ENCODE measurements around the gene ACAA2.

ACAA2 gene, protein sequence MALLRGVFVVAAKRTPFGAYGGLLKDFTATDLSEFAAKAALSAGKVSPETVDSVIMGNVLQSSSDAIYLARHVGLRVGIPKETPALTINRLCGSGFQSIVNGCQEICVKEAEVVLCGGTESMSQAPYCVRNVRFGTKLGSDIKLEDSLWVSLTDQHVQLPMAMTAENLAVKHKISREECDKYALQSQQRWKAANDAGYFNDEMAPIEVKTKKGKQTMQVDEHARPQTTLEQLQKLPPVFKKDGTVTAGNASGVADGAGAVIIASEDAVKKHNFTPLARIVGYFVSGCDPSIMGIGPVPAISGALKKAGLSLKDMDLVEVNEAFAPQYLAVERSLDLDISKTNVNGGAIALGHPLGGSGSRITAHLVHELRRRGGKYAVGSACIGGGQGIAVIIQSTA

DNA sequence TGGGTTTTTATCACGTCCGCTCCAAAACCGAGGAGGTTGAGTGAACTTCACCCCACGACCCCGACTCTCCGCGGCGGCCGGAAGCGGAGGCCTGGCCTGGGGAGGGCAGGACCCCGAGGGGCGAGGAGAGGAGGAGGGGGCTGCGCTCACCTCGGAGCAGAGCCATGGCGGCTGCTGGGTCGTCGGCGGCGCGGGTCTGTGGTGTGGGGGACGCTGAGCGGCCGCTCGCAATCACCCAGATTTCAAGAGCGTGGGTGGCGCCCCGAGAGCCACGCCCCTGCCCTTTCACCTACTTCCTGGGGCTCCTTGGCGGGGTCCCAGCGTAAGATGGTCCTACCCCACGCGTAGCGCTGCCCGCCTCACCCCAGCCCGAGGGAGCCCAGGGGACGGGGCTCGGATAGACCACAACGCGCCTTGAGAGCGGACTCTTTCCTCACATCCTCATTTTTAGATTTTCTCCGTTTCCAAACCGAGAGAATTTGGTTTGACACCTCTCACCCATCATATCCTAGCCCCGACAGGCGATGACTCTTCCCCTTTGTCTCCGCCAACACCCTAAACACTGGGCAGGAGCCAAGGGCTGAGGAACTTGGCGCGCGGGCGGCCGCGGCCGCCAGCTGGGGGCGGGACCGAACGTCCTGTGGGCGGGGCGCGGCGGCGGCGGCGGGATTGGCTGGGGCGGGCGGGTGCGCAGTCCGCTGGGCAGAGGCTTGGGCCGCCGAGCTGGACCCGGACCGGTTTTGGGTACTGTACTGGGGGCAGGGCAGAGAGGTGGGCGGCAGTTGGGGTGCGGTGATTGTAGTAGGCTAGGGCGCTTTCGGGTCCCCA, at the start of gene ACAA2:
Gene ACAA2 (minus strand): TSS at position 215 of the 828 bp plus-strand sequence. CDS start 49 bp downstream, at position 166.
- H3K27ac ChIP-seq (ENCODE audit: low read depth, low read length): peak within 1 kb of the TSS; percentile 99
- H3K9me3 ChIP-seq (ENCODE audit: control insufficient read depth in 1 of 2, low read length in 2 of 2): no peaks in the 10 kb centered on the region
- no peaks in the 10 kb centered on the region for H3K36me3 ChIP-seq (ENCODE audit: control insufficient read depth in 1 of 2, insufficient read depth in 2 of 2, low read length in 2 of 2)
- H3K4me3 ChIP-seq (ENCODE audit: low read depth in 1 of 2, low read length in 2 of 2): peak within 1 kb of the TSS; percentile 78 to 94
- H3K9ac ChIP-seq (ENCODE audit: low read depth in 1 of 2, low read length in 2 of 2): peak within 1 kb of the TSS; percentile 89 to 99
- H3K27me3 ChIP-seq (ENCODE audit: control insufficient read depth in 1 of 2, insufficient read depth in 2 of 2, low read length in 2 of 2): no peaks in the 10 kb centered on the region
- peaks cover 24 to 26% of the 10 kb centered on the region in 2 donors for H3K4me1 ChIP-seq (ENCODE audit: control insufficient read depth in 1 of 2, insufficient read depth in 2 of 2, low read length in 2 of 2)

DNA sequence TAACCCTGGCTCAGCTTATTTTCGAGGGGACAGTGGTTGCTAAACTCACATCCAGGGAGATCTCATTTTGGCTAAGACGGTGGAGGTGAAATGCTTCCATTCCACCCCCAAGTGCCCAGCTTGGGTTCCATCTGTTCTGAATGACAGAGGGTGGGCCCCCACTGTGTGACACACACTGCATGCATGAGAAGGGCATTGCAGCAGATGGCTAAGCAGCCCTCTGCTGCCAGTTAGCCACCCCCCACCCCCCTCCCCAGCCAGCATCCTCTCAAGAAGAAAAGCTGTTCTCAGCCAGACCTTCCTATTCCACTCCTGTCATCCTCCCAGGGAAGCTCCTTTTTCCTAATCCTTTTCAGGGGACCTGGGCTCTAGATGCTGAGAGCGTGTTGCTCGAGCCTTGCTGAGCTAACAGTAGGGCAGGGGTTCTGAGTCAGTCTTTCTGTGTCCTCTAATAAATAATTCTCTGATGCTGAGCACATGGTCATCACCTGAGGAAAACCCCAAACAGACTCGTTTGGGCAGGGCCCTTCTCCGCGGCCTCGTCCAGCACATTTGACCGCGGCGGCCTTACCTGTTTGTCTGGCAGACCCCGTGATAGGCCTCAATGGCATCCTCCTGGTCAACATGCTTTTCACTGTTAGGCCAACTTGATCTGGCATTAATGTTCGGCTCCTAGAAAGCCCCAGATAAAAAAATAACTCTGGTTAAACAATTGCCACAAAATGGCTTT, 49.5 kb upstream of the ACAA2 start:
- Histone ChIP-seq H3K27ac (ENCODE audit: low read depth, low read length) (no peak overlapping the region), H3K9me3 (ENCODE audit: control insufficient read depth in 1 of 2, low read length in 2 of 2) (no peaks in the 10 kb centered on the region), H3K4me1 (ENCODE audit: control insufficient read depth in 1 of 2, insufficient read depth in 2 of 2, low read length in 2 of 2) (peaks cover 30 to 34% of the 10 kb centered on the region in 2 donors), H3K36me3 (ENCODE audit: control insufficient read depth in 1 of 2, insufficient read depth in 2 of 2, low read length in 2 of 2) (peaks cover 3 to 18% of the 10 kb centered on the region in 2 donors), H3K27me3 (ENCODE audit: control insufficient read depth in 1 of 2, insufficient read depth in 2 of 2, low read length in 2 of 2) (no peaks in the 10 kb centered on the region), H3K4me3 (ENCODE audit: low read depth in 1 of 2, low read length in 2 of 2) (no peak overlapping the region), H3K9ac (ENCODE audit: low read depth in 1 of 2, low read length in 2 of 2) (no peak overlapping the region)

DNA sequence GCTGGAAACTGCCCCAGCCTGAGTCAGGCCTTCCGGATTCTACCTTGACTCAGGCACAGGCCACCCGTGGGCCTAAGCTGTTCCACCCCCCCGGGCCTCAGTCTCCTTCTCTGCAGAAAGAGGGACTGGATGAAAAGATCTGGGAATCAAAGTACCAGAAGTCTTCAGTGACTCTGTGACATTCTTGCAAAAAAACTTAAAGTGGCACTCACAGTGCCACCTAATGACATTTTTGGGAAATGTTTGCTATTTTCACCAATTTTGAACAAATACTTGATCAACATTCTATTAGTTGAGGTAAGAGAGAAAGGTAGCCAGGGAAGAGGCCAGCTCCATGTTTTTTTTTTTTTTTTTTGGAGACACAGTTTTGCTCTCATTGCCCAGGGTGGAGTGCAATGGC, 48.3 kb upstream of the ACAA2 start:
- H3K9ac ChIP-seq (ENCODE audit: low read depth in 1 of 2, low read length in 2 of 2): no peak overlapping the region
- H3K4me3 ChIP-seq (ENCODE audit: low read depth in 1 of 2, low read length in 2 of 2): no peak overlapping the region
- peaks cover 34 to 43% of the 10 kb centered on the region in 2 donors for H3K4me1 ChIP-seq (ENCODE audit: control insufficient read depth in 1 of 2, insufficient read depth in 2 of 2, low read length in 2 of 2)
- no peaks in the 10 kb centered on the region for H3K27me3 ChIP-seq (ENCODE audit: control insufficient read depth in 1 of 2, insufficient read depth in 2 of 2, low read length in 2 of 2)
- H3K36me3 ChIP-seq (ENCODE audit: control insufficient read depth in 1 of 2, insufficient read depth in 2 of 2, low read length in 2 of 2): peaks cover 0 to 16% of the 10 kb centered on the region in 2 donors
- H3K9me3 ChIP-seq (ENCODE audit: control insufficient read depth in 1 of 2, low read length in 2 of 2): no peaks in the 10 kb centered on the region
- H3K27ac ChIP-seq (ENCODE audit: low read depth, low read length): no peak overlapping the region

DNA sequence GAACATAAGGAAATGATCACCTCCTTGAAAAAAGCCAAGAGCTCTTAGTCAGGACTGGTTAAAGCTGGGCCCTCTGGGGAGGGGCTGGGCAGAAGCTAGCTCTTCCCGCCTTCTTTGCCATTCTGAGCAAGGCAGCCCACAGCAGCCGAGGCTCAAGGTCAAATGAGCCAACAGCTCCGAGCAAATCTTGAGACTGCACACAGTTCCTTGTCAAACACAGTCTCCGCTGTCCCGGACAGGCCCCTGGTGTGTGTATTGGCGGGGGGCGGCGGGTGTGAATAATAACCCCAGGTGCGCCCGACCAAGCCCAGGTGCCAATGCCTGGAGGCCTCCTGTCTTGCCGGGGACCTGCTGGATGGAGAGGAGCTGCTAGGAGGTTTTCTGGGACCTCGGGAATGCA, 46.4 kb upstream of the ACAA2 start:
- peaks cover 5 to 27% of the 10 kb centered on the region in 2 donors for H3K36me3 ChIP-seq (ENCODE audit: control insufficient read depth in 1 of 2, insufficient read depth in 2 of 2, low read length in 2 of 2)
- peak overlapping the region in 1 of 2 donors; percentile 16 for H3K4me3 ChIP-seq (ENCODE audit: low read depth in 1 of 2, low read length in 2 of 2)
- no peaks in the 10 kb centered on the region for H3K9me3 ChIP-seq (ENCODE audit: control insufficient read depth in 1 of 2, low read length in 2 of 2)
- H3K9ac ChIP-seq (ENCODE audit: low read depth in 1 of 2, low read length in 2 of 2): peak overlapping the region; percentile 49 to 50
- no peaks in the 10 kb centered on the region for H3K27me3 ChIP-seq (ENCODE audit: control insufficient read depth in 1 of 2, insufficient read depth in 2 of 2, low read length in 2 of 2)
- H3K4me1 ChIP-seq (ENCODE audit: control insufficient read depth in 1 of 2, insufficient read depth in 2 of 2, low read length in 2 of 2): peaks cover 34 to 38% of the 10 kb centered on the region in 2 donors
- H3K27ac ChIP-seq (ENCODE audit: low read depth, low read length): peak overlapping the region; percentile 74

DNA sequence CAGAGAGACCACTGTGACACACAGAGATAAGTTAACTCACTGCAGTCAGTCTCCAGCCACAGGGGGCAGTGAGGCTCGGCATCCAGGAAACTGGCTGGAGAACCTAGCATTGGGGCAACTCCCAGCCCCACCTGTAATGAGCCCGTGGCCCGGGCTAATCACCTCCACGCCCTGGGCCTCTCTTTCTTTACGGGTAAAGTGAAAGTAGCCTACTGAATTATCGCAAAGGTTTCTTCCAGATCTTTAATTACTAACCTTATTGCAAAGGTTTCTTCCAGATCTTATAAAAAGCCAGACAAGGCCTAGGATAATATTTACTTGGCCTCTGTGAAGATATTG, 45.7 kb upstream of the ACAA2 start:
- Histone ChIP-seq H3K4me1 (ENCODE audit: control insufficient read depth in 1 of 2, insufficient read depth in 2 of 2, low read length in 2 of 2) (peaks cover 34 to 38% of the 10 kb centered on the region in 2 donors), H3K9me3 (ENCODE audit: control insufficient read depth in 1 of 2, low read length in 2 of 2) (no peaks in the 10 kb centered on the region), H3K4me3 (ENCODE audit: low read depth in 1 of 2, low read length in 2 of 2) (peak overlapping the region in 1 of 2 donors; percentile 12), H3K9ac (ENCODE audit: low read depth in 1 of 2, low read length in 2 of 2) (peak overlapping the region in 1 of 2 donors; percentile 50), H3K36me3 (ENCODE audit: control insufficient read depth in 1 of 2, insufficient read depth in 2 of 2, low read length in 2 of 2) (peaks cover 5 to 31% of the 10 kb centered on the region in 2 donors), H3K27ac (ENCODE audit: low read depth, low read length) (peak overlapping the region; percentile 78), H3K27me3 (ENCODE audit: control insufficient read depth in 1 of 2, insufficient read depth in 2 of 2, low read length in 2 of 2) (no peaks in the 10 kb centered on the region)

DNA sequence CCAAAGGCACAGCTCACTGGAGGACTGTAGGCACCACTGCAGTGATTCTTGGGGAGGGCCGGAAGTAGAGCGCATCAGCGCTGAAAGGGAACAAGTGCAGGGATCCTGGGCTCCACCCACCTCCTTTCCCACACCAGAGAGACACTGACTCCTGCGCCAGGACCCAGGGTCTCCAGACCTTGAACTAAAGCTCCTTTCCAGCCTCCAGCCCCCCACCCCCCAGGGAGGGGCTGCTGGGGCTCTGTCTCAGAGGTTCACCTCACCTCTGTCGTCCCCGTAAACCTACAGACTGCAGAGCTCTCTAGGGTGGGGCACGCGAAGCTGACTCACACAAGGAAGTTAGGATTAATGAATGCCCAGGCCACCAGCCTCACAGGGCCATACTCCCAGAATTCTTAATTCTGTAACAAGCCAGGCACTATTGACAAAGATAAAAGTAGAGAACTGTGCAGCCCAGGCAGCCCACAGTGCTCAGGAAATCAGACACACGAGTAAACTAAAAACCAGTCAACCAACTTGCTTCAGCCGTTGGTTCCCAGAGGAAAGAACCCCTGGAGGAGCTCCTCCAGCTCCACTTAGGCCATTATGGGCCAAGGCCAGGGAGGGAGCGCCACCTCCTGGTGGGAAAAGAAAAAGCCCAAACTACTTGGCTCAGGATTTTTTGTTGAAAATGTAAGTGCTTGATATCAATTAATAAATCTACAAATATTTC, 45.1 kb upstream of the ACAA2 start:
- peak overlapping the region; percentile 26 to 50 for H3K9ac ChIP-seq (ENCODE audit: low read depth in 1 of 2, low read length in 2 of 2)
- H3K9me3 ChIP-seq (ENCODE audit: control insufficient read depth in 1 of 2, low read length in 2 of 2): no peaks in the 10 kb centered on the region
- peaks cover 34 to 38% of the 10 kb centered on the region in 2 donors for H3K4me1 ChIP-seq (ENCODE audit: control insufficient read depth in 1 of 2, insufficient read depth in 2 of 2, low read length in 2 of 2)
- H3K27me3 ChIP-seq (ENCODE audit: control insufficient read depth in 1 of 2, insufficient read depth in 2 of 2, low read length in 2 of 2): no peaks in the 10 kb centered on the region
- H3K36me3 ChIP-seq (ENCODE audit: control insufficient read depth in 1 of 2, insufficient read depth in 2 of 2, low read length in 2 of 2): peaks cover 5 to 31% of the 10 kb centered on the region in 2 donors
- H3K27ac ChIP-seq (ENCODE audit: low read depth, low read length): peak overlapping the region; percentile 78
- H3K4me3 ChIP-seq (ENCODE audit: low read depth in 1 of 2, low read length in 2 of 2): peak overlapping the region; percentile 29 to 56

DNA sequence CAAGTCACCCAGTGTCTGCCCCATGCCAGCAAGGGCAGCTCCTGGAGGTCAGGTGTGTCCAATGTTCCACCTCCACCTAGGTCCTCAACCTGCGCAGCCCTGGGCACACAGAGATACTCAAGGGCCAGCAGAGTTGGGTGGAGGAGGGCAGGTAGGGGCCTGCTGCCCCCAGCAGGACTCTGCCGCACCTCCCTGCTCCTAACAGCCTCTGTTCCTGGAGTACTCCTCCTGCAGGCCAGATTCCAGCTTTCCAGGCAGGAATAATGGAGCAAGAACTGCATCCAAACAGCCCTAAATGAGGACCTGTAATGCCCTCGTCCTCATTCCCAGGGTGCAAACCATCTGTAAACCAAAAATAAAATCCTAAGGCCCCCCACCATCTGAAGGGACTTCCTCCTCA, 44.4 kb upstream of the ACAA2 start:
- H3K4me3 ChIP-seq (ENCODE audit: low read depth in 1 of 2, low read length in 2 of 2): no peak overlapping the region
- H3K27ac ChIP-seq (ENCODE audit: low read depth, low read length): peak overlapping the region; percentile 78
- peak overlapping the region; percentile 26 to 50 for H3K9ac ChIP-seq (ENCODE audit: low read depth in 1 of 2, low read length in 2 of 2)
- no peaks in the 10 kb centered on the region for H3K27me3 ChIP-seq (ENCODE audit: control insufficient read depth in 1 of 2, insufficient read depth in 2 of 2, low read length in 2 of 2)
- H3K9me3 ChIP-seq (ENCODE audit: control insufficient read depth in 1 of 2, low read length in 2 of 2): no peaks in the 10 kb centered on the region
- peaks cover 34 to 38% of the 10 kb centered on the region in 2 donors for H3K4me1 ChIP-seq (ENCODE audit: control insufficient read depth in 1 of 2, insufficient read depth in 2 of 2, low read length in 2 of 2)
- H3K36me3 ChIP-seq (ENCODE audit: control insufficient read depth in 1 of 2, insufficient read depth in 2 of 2, low read length in 2 of 2): peaks cover 5 to 28% of the 10 kb centered on the region in 2 donors

DNA sequence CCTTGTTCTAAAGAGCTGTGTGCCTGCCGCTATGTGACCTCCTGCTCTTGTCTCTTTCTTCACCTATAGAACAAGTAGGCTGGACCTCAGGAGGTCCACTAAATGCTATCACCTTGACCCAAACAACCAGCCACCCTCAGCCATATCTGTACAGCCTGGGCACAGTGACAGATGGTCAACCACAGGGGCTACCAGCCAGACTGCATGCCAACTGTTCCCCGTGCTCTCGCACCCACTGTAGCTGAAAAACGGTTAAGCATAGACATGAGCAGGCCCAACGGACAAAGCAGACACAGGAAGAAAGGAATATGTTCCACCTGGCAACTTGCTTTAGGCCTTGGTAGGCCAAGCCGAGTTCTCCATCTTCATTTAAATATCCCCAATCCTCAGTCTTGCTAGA, 43.2 kb upstream of the ACAA2 start:
- no peaks in the 10 kb centered on the region for H3K27me3 ChIP-seq (ENCODE audit: control insufficient read depth in 1 of 2, insufficient read depth in 2 of 2, low read length in 2 of 2)
- H3K9ac ChIP-seq (ENCODE audit: low read depth in 1 of 2, low read length in 2 of 2): no peak overlapping the region
- no peaks in the 10 kb centered on the region for H3K9me3 ChIP-seq (ENCODE audit: control insufficient read depth in 1 of 2, low read length in 2 of 2)
- H3K4me1 ChIP-seq (ENCODE audit: control insufficient read depth in 1 of 2, insufficient read depth in 2 of 2, low read length in 2 of 2): peaks cover 31 to 35% of the 10 kb centered on the region in 2 donors
- H3K4me3 ChIP-seq (ENCODE audit: low read depth in 1 of 2, low read length in 2 of 2): no peak overlapping the region
- H3K27ac ChIP-seq (ENCODE audit: low read depth, low read length): no peak overlapping the region
- H3K36me3 ChIP-seq (ENCODE audit: control insufficient read depth in 1 of 2, insufficient read depth in 2 of 2, low read length in 2 of 2): peaks cover 9 to 28% of the 10 kb centered on the region in 2 donors

DNA sequence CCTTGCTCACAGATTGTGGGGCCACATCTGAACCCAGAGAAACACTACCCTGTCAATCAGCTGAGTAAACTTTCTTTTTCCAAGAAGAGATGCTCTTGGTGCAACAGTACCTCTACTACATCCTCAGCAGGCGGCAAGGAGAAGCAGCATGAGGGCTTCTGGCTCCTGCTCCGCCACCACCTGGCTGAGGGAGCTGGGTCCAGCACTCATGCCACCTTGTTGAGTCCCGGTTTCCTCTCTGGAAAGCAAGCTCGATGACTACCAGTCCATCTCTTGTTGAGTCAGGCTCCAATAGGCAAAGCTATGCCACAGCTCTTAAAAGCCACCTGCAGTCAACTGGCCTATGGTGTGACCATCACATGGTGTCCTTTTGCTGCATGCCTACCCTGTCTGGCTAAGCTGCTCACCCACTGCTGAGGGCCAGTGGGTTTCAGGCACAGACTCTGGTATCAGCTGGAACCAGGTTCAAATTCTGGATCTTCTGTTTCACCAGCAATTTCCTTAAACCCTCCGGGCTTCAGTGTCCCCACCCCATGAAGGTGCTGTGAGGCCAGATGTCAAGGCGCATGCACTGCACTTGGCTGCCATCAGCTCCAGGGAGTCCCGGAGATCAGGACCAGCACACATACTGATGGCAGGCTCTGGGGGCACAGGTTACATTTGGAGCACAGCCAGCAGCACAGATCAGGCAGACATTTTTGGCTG, 42.5 kb upstream of the ACAA2 start:
- H3K27me3 ChIP-seq (ENCODE audit: control insufficient read depth in 1 of 2, insufficient read depth in 2 of 2, low read length in 2 of 2): no peaks in the 10 kb centered on the region
- no peak overlapping the region for H3K27ac ChIP-seq (ENCODE audit: low read depth, low read length)
- no peak overlapping the region for H3K4me3 ChIP-seq (ENCODE audit: low read depth in 1 of 2, low read length in 2 of 2)
- H3K9me3 ChIP-seq (ENCODE audit: control insufficient read depth in 1 of 2, low read length in 2 of 2): no peaks in the 10 kb centered on the region
- H3K36me3 ChIP-seq (ENCODE audit: control insufficient read depth in 1 of 2, insufficient read depth in 2 of 2, low read length in 2 of 2): peaks cover 9 to 28% of the 10 kb centered on the region in 2 donors
- no peak overlapping the region for H3K9ac ChIP-seq (ENCODE audit: low read depth in 1 of 2, low read length in 2 of 2)
- H3K4me1 ChIP-seq (ENCODE audit: control insufficient read depth in 1 of 2, insufficient read depth in 2 of 2, low read length in 2 of 2): peaks cover 27 to 30% of the 10 kb centered on the region in 2 donors
